Neural progenitor cell (in vitro differentiated cells): ENCODE data around the gene CBX6.

Experiments
- EZH2 ChIP-seq: fragments of 200-600 bp; sonication (generic); IDR thresholded peaks from 2 replicates; pipeline ENCODE4 v1.6.1; 2017; ENCODE audit warnings: antibody characterized with exemption, mild to moderate bottlenecking, moderate library complexity
- TF ChIP-seq, protein P1 (sequence below): fragments of 200-600 bp; sonication (generic); IDR thresholded peaks from 2 replicates; pipeline ENCODE4 v1.5.1; 2017; ENCODE audit warnings: antibody characterized with exemption, mild to moderate bottlenecking

DNA sequence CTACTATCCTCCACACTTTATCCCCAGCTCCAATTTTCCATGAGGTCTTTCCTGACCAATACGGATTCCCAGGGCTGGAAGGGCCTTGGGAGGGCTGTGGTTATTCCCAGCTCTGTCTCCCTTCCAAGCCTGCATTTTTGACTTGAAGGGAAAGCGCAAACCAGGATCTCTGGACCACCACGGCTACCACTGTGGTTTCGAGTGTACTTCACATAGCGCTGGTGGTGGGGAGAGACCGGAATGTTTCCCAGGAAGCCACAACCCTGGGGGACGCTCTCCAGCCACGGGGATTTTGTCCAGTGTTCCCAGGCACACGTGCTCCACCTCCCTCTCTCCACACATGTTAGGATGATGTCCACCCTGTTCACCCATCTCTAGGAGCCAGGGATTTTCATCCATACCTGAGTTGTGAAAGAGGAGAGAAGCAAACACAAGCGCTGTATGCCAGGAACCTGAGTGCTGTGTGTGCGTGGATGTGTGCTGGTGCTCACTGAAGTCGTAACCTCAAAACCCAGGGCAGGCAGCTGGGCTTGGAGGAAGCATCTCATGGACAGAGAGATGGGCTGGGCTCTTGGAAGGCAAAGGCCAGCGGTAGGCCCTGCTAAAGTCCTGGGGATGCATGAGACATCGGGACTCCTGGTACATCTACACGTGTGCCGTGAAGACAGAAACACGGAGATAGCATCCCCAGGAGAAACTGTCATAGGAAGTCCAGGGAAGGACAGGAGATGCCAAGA is 26.8 kb downstream of the CBX6 start:
- TF ChIP-seq, protein P1, sequence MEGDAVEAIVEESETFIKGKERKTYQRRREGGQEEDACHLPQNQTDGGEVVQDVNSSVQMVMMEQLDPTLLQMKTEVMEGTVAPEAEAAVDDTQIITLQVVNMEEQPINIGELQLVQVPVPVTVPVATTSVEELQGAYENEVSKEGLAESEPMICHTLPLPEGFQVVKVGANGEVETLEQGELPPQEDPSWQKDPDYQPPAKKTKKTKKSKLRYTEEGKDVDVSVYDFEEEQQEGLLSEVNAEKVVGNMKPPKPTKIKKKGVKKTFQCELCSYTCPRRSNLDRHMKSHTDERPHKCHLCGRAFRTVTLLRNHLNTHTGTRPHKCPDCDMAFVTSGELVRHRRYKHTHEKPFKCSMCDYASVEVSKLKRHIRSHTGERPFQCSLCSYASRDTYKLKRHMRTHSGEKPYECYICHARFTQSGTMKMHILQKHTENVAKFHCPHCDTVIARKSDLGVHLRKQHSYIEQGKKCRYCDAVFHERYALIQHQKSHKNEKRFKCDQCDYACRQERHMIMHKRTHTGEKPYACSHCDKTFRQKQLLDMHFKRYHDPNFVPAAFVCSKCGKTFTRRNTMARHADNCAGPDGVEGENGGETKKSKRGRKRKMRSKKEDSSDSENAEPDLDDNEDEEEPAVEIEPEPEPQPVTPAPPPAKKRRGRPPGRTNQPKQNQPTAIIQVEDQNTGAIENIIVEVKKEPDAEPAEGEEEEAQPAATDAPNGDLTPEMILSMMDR = no peak
- no peak for TF ChIP-seq EZH2
